Astrocyte (in vitro differentiated cells and primary cell): Measurements from ENCODE around the gene LMNA.

Experiments
- CTCF ChIP-seq: IDR thresholded peaks from 2 replicates; pipeline ENCODE4 v1.5.1; 2011; ENCODE audit warnings: low read depth, mild to moderate bottlenecking, inconsistent platforms, low read length, moderate library complexity; ENCODE audit not compliant: insufficient read depth
- EZH2 ChIP-seq: IDR thresholded peaks from 2 replicates; pipeline ENCODE4 v1.6.1; 2012; ENCODE audit warnings: mild to moderate bottlenecking, low read length, inconsistent platforms; ENCODE audit not compliant: insufficient read depth

DNA sequence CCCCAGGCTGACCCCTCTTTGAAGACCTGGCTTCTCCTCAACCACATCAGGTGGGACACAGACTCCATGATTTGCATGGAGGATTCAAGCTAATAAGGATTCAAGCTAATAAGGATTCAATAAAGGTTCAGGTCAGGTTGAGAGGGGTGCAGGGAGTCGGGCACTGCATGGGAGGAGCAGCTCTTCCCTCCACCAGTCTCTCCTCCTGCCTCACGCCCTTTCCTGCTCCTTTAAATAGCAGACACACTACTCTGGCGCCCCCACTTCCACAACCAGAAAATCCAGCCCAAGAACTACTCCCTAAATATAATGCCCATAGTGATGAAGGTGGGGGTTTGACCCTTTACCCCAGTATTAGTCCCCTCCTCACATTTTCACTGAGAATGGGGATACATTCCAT is 39.3 kb upstream of the LMNA start:
- TF ChIP-seq CTCF: no peak
- TF ChIP-seq EZH2: no peak
